ENCODE measurements around the gene RXRG. TPM values are rescaled to one million over a fixed set of nuclear protein-coding genes. Genes with fewer than 3 reads are reported as not detected.

Gene RXRG
- total and polyA plus RNA-seq, 7 donors, result 2.8 to 45.9 (median 12.8) TPM

GRCh38 chr1:165364568-165365133 lies 80.3 kb downstream of the RXRG start:
- Histone ChIP-seq H3K27me3 (ENCODE audit: insufficient read depth in 3 of 3, low read length in 2 of 3) (peaks cover 0 to 4% (median 0%) of the 10 kb centered on the region in 3 donors), H3K4me3 (no peak overlapping the region), H3K9me3 (no peaks in the 10 kb centered on the region), H3K36me3 (ENCODE audit: insufficient read depth in 1 of 2, low read depth in 1 of 2) (no peaks in the 10 kb centered on the region), H3K27ac (no peak overlapping the region), H3K4me1 (no peaks in the 10 kb centered on the region)
- 5 to 23% (median 12%) methylated on average over 6 of the region's 6 CpGs for WGBS, 3 donors
- no peak for TF ChIP-seq CTCF (IDR thresholded peaks at IDR 0.05)
- ATAC-seq (peak; percentile 85 to 97 (median 90)), DNase-seq (peak; percentile 77 to 93)
- intact Hi-C loops (cut with DNase I), result loop anchor here (2.0 to 5.0 kb wide), 2 partner anchors 106 to 222 kb away; no protein-coding TSS in a partner anchor

GRCh38 chr1:165356876-165357275 lies 88.0 kb downstream of the RXRG start:
- no peak for TF ChIP-seq CTCF (IDR thresholded peaks at IDR 0.05)
- Histone ChIP-seq H3K27me3 (ENCODE audit: insufficient read depth in 3 of 3, low read length in 2 of 3) (peaks cover 3 to 65% (median 20%) of the 10 kb centered on the region in 3 donors), H3K36me3 (ENCODE audit: insufficient read depth in 1 of 2, low read depth in 1 of 2) (no peaks in the 10 kb centered on the region), H3K4me3 (peak overlapping the region; percentile 67), H3K9me3 (no peaks in the 10 kb centered on the region), H3K27ac (no peak overlapping the region), H3K4me1 (peaks cover 13% of the 10 kb centered on the region)
- intact Hi-C loops (cut with DNase I), result no loop called here
- 38 to 42% (median 40%) methylated on average over 19 to 25 of the region's 25 CpGs for WGBS, 3 donors
- ATAC-seq (no peak), DNase-seq (no peak)

GRCh38 chr1:165355977-165356811 lies 88.7 kb downstream of the RXRG start, which contains the start of gene LMX1A:
Gene LMX1A, minus strand, starts transcription at chr1:165356715. Its CDS starts 1,156 bp downstream, at chr1:165355559.
- peak within 1 kb of the TSS; percentile 67 for H3K4me3 ChIP-seq
- no peak for TF ChIP-seq CTCF (IDR thresholded peaks at IDR 0.05)
- ATAC-seq, result peak; percentile 52 to 80 (median 66)
- H3K27me3 ChIP-seq (ENCODE audit: insufficient read depth in 3 of 3, low read length in 2 of 3), result peaks cover 3 to 72% (median 20%) of the 10 kb centered on the region in 3 donors
- H3K4me1 ChIP-seq, result peaks cover 13% of the 10 kb centered on the region
- no peak within 1 kb of the TSS for H3K27ac ChIP-seq
- peak; percentile 40 to 67 for DNase-seq
- H3K36me3 ChIP-seq (ENCODE audit: insufficient read depth in 1 of 2, low read depth in 1 of 2), result no peaks in the 10 kb centered on the region
- intact Hi-C loops (cut with DNase I), result no loop called here
- 1 to 2% (median 2%) methylated on average over 43 to 88 of the region's 88 CpGs for WGBS, 3 donors
- H3K9me3 ChIP-seq, result no peaks in the 10 kb centered on the region

GRCh38 chr1:165355139-165355976 lies 89.6 kb downstream of the RXRG start:
- intact Hi-C loops (cut with DNase I), result no loop called here
- Histone ChIP-seq H3K4me3 (peak overlapping the region; percentile 67), H3K4me1 (peaks cover 13% of the 10 kb centered on the region), H3K36me3 (ENCODE audit: insufficient read depth in 1 of 2, low read depth in 1 of 2) (no peaks in the 10 kb centered on the region), H3K27me3 (ENCODE audit: insufficient read depth in 3 of 3, low read length in 2 of 3) (peaks cover 3 to 79% (median 20%) of the 10 kb centered on the region in 3 donors), H3K9me3 (no peaks in the 10 kb centered on the region), H3K27ac (no peak overlapping the region)
- DNase-seq, result no peak
- TF ChIP-seq CTCF (IDR thresholded peaks at IDR 0.05), result no peak
- peak in 1 of 4 donors; percentile 20 for ATAC-seq
- WGBS, 3 donors, result 31 to 41% (median 35%) methylated on average over 52 to 53 of the region's 53 CpGs
